Measurements from ENCODE around the gene TMEM132E. TPM values are rescaled to one million over a fixed set of nuclear protein-coding genes. Genes with fewer than 3 reads are reported as not detected.

Gene TMEM132E
- total and polyA plus RNA-seq, 7 donors = 0.01 to 0.26 (median 0.03) TPM; not detected in 4

- ATAC-seq = no peak
- TF ChIP-seq CTCF (IDR thresholded peaks at IDR 0.05) = no peak
- H3K4me1 ChIP-seq = no peaks in the 10 kb centered on the region
These were observed 59.3 kb downstream of the TMEM132E start for GRCh38 chr17:34638526-34639260.

GRCh38 chr17:34639706-34640425, 60.5 kb downstream of the TMEM132E start:
- DNase-seq = no peak
- no peaks in the 10 kb centered on the region for H3K4me1 ChIP-seq
- TF ChIP-seq CTCF (IDR thresholded peaks at IDR 0.05) = no peak
- H3K27ac ChIP-seq = no peak overlapping the region
- WGBS, 3 donors = 28 to 32% (median 31%) methylated on average over 6 of the region's 6 CpGs
- peaks cover 0 to 44% (median 2%) of the 10 kb centered on the region in 3 donors for H3K27me3 ChIP-seq (ENCODE audit: insufficient read depth in 3 of 3, low read length in 2 of 3)
- no peak for ATAC-seq
- H3K4me3 ChIP-seq = no peak overlapping the region
- H3K9me3 ChIP-seq = no peaks in the 10 kb centered on the region
- H3K36me3 ChIP-seq (ENCODE audit: insufficient read depth in 1 of 2, low read depth in 1 of 2) = no peaks in the 10 kb centered on the region
- intact Hi-C loops (cut with DNase I) = loop anchor here (5.0 kb wide), 2 partner anchors 98 to 223 kb away; no protein-coding TSS in a partner anchor

More at GRCh38 chr17:34638526-34639260, 59.3 kb downstream of the TMEM132E start:
- 44 to 52% (median 45%) methylated on average over 16 to 17 of the region's 17 CpGs for WGBS, 3 donors
- DNase-seq = no peak
- Histone ChIP-seq H3K36me3 (ENCODE audit: insufficient read depth in 1 of 2, low read depth in 1 of 2) (no peaks in the 10 kb centered on the region), H3K9me3 (no peaks in the 10 kb centered on the region), H3K4me3 (no peak overlapping the region), H3K27ac (no peak overlapping the region), H3K27me3 (ENCODE audit: insufficient read depth in 3 of 3, low read length in 2 of 3) (peaks cover 0 to 47% (median 2%) of the 10 kb centered on the region in 3 donors)
- intact Hi-C loops (cut with DNase I) = loop anchor here (1.0 to 5.0 kb wide), 3 partner anchors 96 to 221 kb away; no protein-coding TSS in a partner anchor

DNA sequence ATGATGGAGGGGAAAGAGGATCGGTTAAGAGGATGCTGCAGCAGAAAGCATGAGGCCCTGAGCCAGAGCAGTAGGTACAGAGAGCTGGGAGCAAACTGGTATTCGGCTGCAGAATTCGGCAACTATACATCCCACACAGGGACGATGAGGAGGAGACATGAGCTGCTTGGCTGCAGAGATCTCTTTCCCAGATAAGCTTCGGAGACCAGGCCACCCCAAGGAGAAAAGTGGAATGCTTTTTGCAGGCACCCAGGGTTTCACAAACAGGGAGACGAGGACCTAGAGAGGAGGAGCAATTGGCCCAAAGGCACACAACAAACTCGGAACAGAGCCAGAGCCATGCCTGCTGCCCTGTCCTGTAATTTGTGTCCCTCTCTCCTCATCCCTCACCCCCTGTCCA, 62.0 kb downstream of the TMEM132E start:
- no peaks in the 10 kb centered on the region for H3K9me3 ChIP-seq
- H3K4me3 ChIP-seq = no peak overlapping the region
- 61 to 71% (median 65%) methylated on average over 7 of the region's 7 CpGs for WGBS, 3 donors
- H3K27ac ChIP-seq = no peak overlapping the region
- ATAC-seq = no peak
- H3K36me3 ChIP-seq (ENCODE audit: insufficient read depth in 1 of 2, low read depth in 1 of 2) = no peaks in the 10 kb centered on the region
- no peak for TF ChIP-seq CTCF (IDR thresholded peaks at IDR 0.05)
- H3K27me3 ChIP-seq (ENCODE audit: insufficient read depth in 3 of 3, low read length in 2 of 3) = peaks cover 0 to 48% (median 2%) of the 10 kb centered on the region in 3 donors
- intact Hi-C loops (cut with DNase I) = no loop called here
- H3K4me1 ChIP-seq = no peaks in the 10 kb centered on the region
- no peak for DNase-seq

DNA sequence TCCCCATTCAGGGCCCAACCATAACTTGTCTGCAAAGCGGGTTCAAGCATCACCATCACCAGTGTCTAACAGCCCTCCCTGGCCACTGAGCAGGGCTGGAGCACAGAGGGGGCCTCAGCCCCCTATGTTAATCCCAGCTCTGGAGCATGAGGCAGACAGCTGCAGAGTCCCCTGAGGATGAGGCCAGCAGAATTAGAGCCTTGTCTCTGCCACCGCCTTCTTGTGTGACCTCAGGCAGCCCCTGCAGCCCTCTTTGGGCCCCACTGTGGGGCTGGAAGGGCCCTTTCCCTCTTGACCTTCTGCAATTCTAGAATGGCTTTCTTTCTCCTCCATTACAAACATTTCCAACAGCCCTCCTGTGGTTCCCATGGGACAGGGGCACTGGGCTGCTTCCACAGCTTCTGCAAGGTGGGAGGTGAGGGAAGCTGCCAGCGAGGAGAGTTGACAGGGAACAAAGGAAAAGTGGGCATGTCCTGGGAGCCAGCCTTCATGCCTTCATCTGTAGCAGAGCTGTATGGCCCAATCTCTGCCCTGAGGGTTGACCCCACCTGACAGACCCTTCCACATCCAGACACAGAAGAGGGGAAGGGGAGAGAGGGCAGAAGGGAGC, 65.7 kb downstream of the TMEM132E start:
- Histone ChIP-seq H3K27ac (no peak overlapping the region), H3K9me3 (no peaks in the 10 kb centered on the region), H3K4me1 (no peaks in the 10 kb centered on the region), H3K27me3 (ENCODE audit: insufficient read depth in 3 of 3, low read length in 2 of 3) (peaks cover 0 to 26% (median 0%) of the 10 kb centered on the region in 3 donors), H3K4me3 (no peak overlapping the region), H3K36me3 (ENCODE audit: insufficient read depth in 1 of 2, low read depth in 1 of 2) (no peaks in the 10 kb centered on the region)
- DNase-seq (no peak), ATAC-seq (no peak)
- WGBS, 3 donors = 45 to 57% (median 54%) methylated on average over 3 of the region's 3 CpGs
- intact Hi-C loops (cut with DNase I) = no loop called here
- no peak for TF ChIP-seq CTCF (IDR thresholded peaks at IDR 0.05)

Measured in psoas muscle (tissue), 8 donors.